Thymus (tissue), 11 donors: ENCODE data around the gene RER1. TPM values are rescaled to one million over a fixed set of nuclear protein-coding genes. Genes with fewer than 3 reads are reported as not detected.

Experiments used
- DNase-seq, 9 donors: peaks; one replicate each; pipeline ENCODE4 v3.0.0-alpha.2; 2013; ENCODE audit warnings: low spot score in 9 of 9, low read depth in 6 of 9, missing footprints in 1 of 9
- H3K27ac ChIP-seq, 2 donors: one replicate each; pipeline ENCODE4 v1.5.1; 2013; ENCODE audit warnings: control low read depth in 1 of 2, low read depth in 1 of 2, low read length in 1 of 2, mild to moderate bottlenecking in 1 of 2, moderate library complexity in 1 of 2
- H3K27me3 ChIP-seq, 2 donors: one replicate each; pipeline ENCODE4 v1.5.1; 2013; ENCODE audit warnings: low read length in 1 of 2; ENCODE audit not compliant: control insufficient read depth in 2 of 2, insufficient read depth in 1 of 2
- H3K36me3 ChIP-seq, 2 donors: one replicate each; pipeline ENCODE4 v1.5.1; 2013; ENCODE audit warnings: low read length in 1 of 2, mild to moderate bottlenecking in 1 of 2, moderate library complexity in 1 of 2; ENCODE audit not compliant: control insufficient read depth in 2 of 2, insufficient read depth in 2 of 2
- H3K4me1 ChIP-seq, 2 donors: one replicate each; pipeline ENCODE4 v1.5.1; 2013; ENCODE audit warnings: low read length in 2 of 2; ENCODE audit not compliant: control insufficient read depth in 2 of 2, insufficient read depth in 2 of 2
- H3K4me3 ChIP-seq, 2 donors: one replicate each; pipeline ENCODE4 v1.5.1; 2013; ENCODE audit warnings: low read length in 2 of 2, control low read depth in 1 of 2, mild to moderate bottlenecking in 1 of 2
- H3K9me3 ChIP-seq, 2 donors: one replicate each; pipeline ENCODE4 v1.5.1; 2013; ENCODE audit warnings: low read length in 1 of 2, mild to moderate bottlenecking in 1 of 2; ENCODE audit not compliant: control insufficient read depth in 2 of 2, insufficient read depth in 1 of 2
- WGBS: extraction: QIAGEN DNeasy Blood & Tissue Kit; methylation state at CpG from one replicate; pipeline ENCODE4 v1.1.7; 2013; 5-methylcytosine and 5-hydroxymethylcytosine counted together
- polyA plus RNA-seq: library from polyadenylated mRNA; stranded (reverse); fragments of 200-250 nt; gene quantifications from one replicate; pipeline ENCODE4 v1.2.3, GENCODE V29; 2013
- total RNA-seq: library from RNA; stranded (reverse); fragments of 120-200 nt; gene quantifications from one replicate; pipeline ENCODE4 v1.2.4, GENCODE V29; 2013
- donor health status: healthy.

Gene RER1
- total and polyA plus RNA-seq, 2 donors = 58.6 to 85.8 TPM

- H3K27ac ChIP-seq = no peak overlapping the region
- peaks cover 70 to 90% of the 10 kb centered on the region in 2 donors for H3K36me3 ChIP-seq
- no peak overlapping the region for H3K4me3 ChIP-seq
- DNase-seq = no peak
- no peaks in the 10 kb centered on the region for H3K4me1 ChIP-seq
- 98% methylated on average over 23 of the region's 23 CpGs for WGBS
- no peaks in the 10 kb centered on the region for H3K27me3 ChIP-seq
- peaks cover 0 to 3% of the 10 kb centered on the region in 2 donors for H3K9me3 ChIP-seq
Measured at GRCh38 chr1:2402420-2402819, 10.8 kb downstream of the RER1 start.

- DNase-seq = no peak
- no peaks in the 10 kb centered on the region for H3K4me1 ChIP-seq
Measured at GRCh38 chr1:2403273-2403672, 11.6 kb downstream of the RER1 start.

DNA sequence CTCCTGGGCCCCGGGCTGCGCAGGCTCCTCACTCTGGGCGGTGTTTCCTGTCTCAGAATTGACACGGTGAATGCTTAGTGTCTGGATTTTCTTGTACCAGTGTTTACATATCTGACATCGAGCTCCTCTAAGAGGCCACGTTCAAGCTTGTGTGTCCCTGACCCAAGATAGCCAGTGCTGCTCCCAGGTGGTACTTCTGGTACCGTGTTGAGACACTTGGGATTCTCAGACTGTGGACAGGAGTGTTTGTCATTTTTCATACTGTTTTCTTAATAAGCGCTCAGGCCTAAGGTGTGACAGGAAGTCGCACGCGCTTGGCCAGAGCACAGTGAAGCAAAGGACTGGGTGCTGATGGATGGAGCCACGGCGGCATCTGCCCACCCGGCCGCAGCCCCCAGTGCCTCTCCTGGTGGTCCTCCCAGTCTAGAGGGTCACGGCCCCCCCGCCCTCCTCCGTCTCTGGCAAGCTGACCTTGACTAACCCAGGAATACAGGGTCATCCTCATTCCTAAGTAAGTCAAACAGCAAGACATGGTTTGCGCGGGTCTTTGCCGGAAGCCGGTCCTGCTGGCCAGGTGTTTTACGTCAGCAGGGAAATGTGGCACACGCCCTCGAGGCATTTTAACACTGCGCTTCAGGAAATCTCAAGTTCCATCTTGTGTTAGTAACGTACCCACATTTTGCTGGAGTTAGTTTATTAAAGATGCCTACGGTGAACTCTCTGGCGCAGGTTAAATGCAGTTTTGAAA lies 12.7 kb downstream of the RER1 start:
- H3K27ac ChIP-seq = no peak overlapping the region
- H3K4me3 ChIP-seq = no peak overlapping the region
- H3K36me3 ChIP-seq = peaks cover 58 to 78% of the 10 kb centered on the region in 2 donors
- peaks cover 0 to 3% of the 10 kb centered on the region in 2 donors for H3K9me3 ChIP-seq
- DNase-seq = no peak
- 95% methylated on average over 29 of the region's 29 CpGs for WGBS
- no peaks in the 10 kb centered on the region for H3K4me1 ChIP-seq
- no peaks in the 10 kb centered on the region for H3K27me3 ChIP-seq

More at GRCh38 chr1:2403273-2403672, 11.6 kb downstream of the RER1 start:
- H3K27me3 ChIP-seq = no peaks in the 10 kb centered on the region
- H3K36me3 ChIP-seq = peaks cover 66 to 85% of the 10 kb centered on the region in 2 donors
- WGBS = 96% methylated on average over 19 of the region's 19 CpGs
- H3K4me3 ChIP-seq = no peak overlapping the region
- H3K27ac ChIP-seq = no peak overlapping the region
- H3K9me3 ChIP-seq = peaks cover 0 to 3% of the 10 kb centered on the region in 2 donors

DNA sequence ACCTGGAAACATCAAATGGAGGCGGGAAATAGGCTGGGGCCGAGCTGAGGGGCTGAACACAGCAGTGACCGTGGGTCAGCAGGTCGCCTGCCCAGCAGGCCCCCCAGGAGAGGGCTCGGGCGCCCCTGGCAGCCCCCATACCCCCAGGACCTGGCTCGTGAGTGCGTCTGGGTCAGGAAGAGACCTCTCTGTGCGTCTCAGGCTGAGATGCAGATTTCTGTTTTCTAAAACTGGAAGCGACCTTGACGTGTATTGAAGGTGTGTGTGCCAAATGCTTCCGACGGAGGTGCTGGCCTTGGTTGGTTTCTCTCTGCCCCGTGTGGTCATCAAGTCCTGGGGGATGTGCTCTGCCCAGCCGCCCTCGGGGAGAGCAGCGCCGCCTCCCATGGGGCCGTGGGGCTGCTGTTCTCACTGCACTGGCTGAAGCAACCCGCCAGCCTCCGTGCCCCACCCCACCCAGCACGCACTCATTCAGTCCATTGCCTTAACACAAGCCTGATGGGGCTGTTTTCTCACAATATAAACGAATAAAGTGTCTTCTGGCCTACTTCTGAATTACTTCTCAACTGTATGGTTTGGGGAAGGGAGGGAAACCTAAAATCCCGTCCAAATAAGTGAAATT lies 13.4 kb downstream of the RER1 start:
- 94% methylated on average over 24 of the region's 24 CpGs for WGBS
- DNase-seq = no peak
- peaks cover 0 to 3% of the 10 kb centered on the region in 2 donors for H3K9me3 ChIP-seq
- H3K27ac ChIP-seq = no peak overlapping the region
- peaks cover 51 to 71% of the 10 kb centered on the region in 2 donors for H3K36me3 ChIP-seq
- H3K4me1 ChIP-seq = no peaks in the 10 kb centered on the region
- H3K4me3 ChIP-seq = no peak overlapping the region
- H3K27me3 ChIP-seq = no peaks in the 10 kb centered on the region

DNA sequence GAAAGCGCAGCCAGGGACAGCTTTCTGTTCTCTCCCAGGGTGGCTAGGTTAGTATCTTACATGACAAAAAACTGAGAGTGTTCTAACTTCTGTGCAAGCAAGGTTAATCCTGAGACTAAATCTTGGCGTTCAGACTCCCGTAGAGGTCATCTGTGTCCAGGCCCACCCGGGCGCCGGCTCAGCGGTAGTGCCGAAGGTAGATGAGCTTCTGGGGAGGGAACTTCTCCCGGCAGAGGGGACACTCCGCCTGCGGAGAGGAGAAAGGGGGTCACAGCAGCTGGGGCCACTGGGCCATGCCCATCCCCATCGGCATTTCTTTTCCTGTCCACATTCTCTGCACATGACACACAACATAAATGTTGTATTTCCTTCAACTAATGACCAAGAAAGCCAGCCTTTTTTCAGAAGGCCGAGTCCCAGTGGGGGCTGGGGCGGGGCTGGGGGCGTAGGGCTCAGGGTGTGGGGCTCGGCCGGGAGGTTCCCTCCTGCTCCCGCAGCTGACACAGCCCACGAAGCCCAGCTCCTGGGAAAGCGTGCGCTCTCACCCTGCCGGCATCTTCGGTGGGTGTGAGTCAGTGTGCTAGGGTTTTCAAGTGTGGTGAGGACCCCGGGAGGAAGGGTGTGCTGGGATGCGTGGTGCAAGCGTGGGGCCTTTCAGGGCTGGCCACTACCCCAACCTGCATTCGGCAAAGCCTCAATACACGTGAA lies 14.1 kb downstream of the RER1 start:
- H3K4me3 ChIP-seq = no peak overlapping the region
- DNase-seq = no peak
- peaks cover 0 to 2% of the 10 kb centered on the region in 2 donors for H3K9me3 ChIP-seq
- WGBS = 93% methylated on average over 28 of the region's 28 CpGs
- peaks cover 44 to 64% of the 10 kb centered on the region in 2 donors for H3K36me3 ChIP-seq
- H3K4me1 ChIP-seq = no peaks in the 10 kb centered on the region
- H3K27ac ChIP-seq = no peak overlapping the region
- no peaks in the 10 kb centered on the region for H3K27me3 ChIP-seq

DNA sequence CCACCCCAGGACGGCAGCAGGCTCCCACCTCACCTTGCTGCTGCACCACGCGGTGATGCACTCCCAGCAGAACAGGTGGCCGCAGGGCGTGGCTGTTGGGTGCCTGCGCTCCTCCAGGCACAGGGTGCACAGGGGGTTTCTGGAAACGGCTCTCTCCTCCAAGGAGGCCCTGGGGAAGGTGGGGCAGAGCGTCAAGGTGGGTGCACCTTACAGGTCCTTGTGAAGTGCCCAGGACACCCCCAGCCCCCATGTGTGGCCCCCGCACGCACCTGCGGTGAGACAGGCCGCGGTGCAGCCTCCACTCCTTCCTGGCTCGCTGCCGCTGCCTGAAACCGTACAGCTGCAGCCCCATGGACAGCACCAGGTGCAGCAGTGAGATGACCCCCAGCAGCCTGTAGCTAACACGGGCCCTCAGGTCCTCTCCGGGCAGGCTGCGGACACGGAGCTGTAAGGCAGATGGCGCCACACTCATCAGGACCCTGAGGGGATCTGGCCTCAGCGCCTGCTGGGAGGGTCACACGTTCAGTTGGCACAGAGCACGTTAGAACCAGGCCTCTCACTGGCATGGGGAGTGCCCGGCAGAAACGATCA lies 14.9 kb downstream of the RER1 start:
- DNase-seq = no peak
- no peaks in the 10 kb centered on the region for H3K9me3 ChIP-seq
- H3K4me1 ChIP-seq = peaks cover under 1 to 2% of the 10 kb centered on the region in 2 donors
- WGBS = 95% methylated on average over 26 of the region's 26 CpGs
- peaks cover 42 to 57% of the 10 kb centered on the region in 2 donors for H3K36me3 ChIP-seq
- no peak overlapping the region for H3K4me3 ChIP-seq
- H3K27me3 ChIP-seq = no peaks in the 10 kb centered on the region
- H3K27ac ChIP-seq = no peak overlapping the region

DNA sequence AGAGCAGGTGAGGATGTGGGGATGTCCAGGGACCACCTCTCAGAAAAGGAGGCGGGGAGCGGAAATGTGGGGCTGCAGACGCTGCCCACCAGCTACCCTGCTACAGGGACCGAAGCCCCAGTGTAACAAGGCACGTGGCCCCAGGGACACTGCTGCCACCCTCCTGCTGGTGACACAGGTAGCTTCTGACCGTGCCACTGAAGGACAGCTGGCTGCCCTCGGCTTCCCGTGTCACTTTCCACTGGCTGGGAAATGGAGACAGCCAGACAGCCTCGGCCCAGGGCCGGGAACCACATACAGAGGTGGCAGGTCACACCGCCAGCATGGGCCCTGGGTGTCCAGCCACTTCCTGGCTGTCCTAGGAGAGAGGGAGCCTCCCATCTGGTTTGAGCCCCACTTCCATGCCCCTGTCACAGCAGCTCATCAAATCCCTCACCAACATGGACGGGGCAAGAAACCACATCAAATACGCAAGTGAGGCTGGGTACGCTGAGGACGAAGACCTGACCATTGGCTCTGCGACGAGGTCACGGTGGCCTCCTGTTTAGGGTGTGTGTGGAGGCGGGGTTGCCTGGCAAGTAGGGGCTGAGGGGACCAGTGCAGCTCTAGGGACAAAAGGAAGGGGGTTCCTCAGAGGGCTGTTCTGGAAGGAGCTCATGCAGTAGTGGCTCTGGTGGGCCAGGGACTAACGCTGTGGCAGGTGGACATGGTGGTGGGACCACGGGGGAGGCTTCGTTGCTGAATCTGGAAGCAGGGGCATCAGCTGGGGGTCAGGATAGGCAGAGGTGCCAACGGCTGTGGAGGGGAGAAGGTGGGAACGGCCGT lies 15.7 kb downstream of the RER1 start:
- WGBS = 93% methylated on average over 25 of the region's 25 CpGs
- Histone ChIP-seq H3K36me3 (peaks cover 34 to 48% of the 10 kb centered on the region in 2 donors), H3K9me3 (no peaks in the 10 kb centered on the region), H3K27ac (no peak overlapping the region), H3K4me1 (peaks cover 6 to 7% of the 10 kb centered on the region in 2 donors), H3K27me3 (no peaks in the 10 kb centered on the region), H3K4me3 (no peak overlapping the region)
- no peak for DNase-seq

- peaks cover 6 to 7% of the 10 kb centered on the region in 2 donors for H3K4me1 ChIP-seq
- 98% methylated on average over 8 of the region's 8 CpGs for WGBS
- no peaks in the 10 kb centered on the region for H3K9me3 ChIP-seq
- H3K27me3 ChIP-seq = no peaks in the 10 kb centered on the region
- no peak overlapping the region for H3K27ac ChIP-seq
- no peak for DNase-seq
- H3K4me3 ChIP-seq = no peak overlapping the region
- H3K36me3 ChIP-seq = peaks cover 28 to 43% of the 10 kb centered on the region in 2 donors
Measured at GRCh38 chr1:2407991-2408275, 16.3 kb downstream of the RER1 start.
